ENCODE data around the gene OR6B2.

OR6B2 gene

GRCh38 chr2:240002983-240003382 lies 27.2 kb downstream of the OR6B2 start:
- Histone ChIP-seq H3K27me3 (ENCODE audit: insufficient read depth, low read length, poor library complexity, severe bottlenecking) (no peaks in the 10 kb centered on the region), H3K9me3 (ENCODE audit: insufficient read depth, low read depth, low read length) (no peaks in the 10 kb centered on the region), H3F3A (ENCODE audit: low read depth) (no peaks in the 10 kb centered on the region), H3K4me2 (ENCODE audit: low read depth, low read length, poor library complexity, severe bottlenecking) (no peak overlapping the region), H3K79me2 (ENCODE audit: insufficient read depth, low read length) (no peaks in the 10 kb centered on the region), H3K4me3 (ENCODE audit: low read length, poor library complexity, severe bottlenecking) (no peak overlapping the region), H4K20me1 (ENCODE audit: insufficient read depth, low read length, poor library complexity, severe bottlenecking) (no peaks in the 10 kb centered on the region), H2AFZ (ENCODE audit: low read length) (no peak overlapping the region), H3K36me3 (ENCODE audit: insufficient read depth, low read length) (peaks cover 80% of the 10 kb centered on the region; the same call in 1 of the 2 replicates), H3K4me1 (ENCODE audit: insufficient read depth, low read length, poor library complexity, severe bottlenecking) (no peaks in the 10 kb centered on the region), H3K9me2 (replicated peaks; ENCODE audit: low read depth, low read length) (no peaks in the 10 kb centered on the region), H3K9ac (ENCODE audit: low read depth, low read length, poor library complexity, severe bottlenecking) (no peak overlapping the region)
- no peak for TF ChIP-seq EZH2phosphoT487 (IDR thresholded peaks at IDR 0.05; ENCODE audit: borderline replicate concordance)
- no peak for TF ChIP-seq CTCF (conservative IDR thresholded peaks at IDR 0.05; ENCODE audit: low read length)

GRCh38 chr2:240000671-240001070 lies 29.6 kb downstream of the OR6B2 start:
- Histone ChIP-seq H3F3A (ENCODE audit: low read depth) (no peaks in the 10 kb centered on the region), H3K4me2 (ENCODE audit: low read depth, low read length, poor library complexity, severe bottlenecking) (no peak overlapping the region), H3K4me1 (ENCODE audit: insufficient read depth, low read length, poor library complexity, severe bottlenecking) (no peaks in the 10 kb centered on the region), H3K9ac (ENCODE audit: low read depth, low read length, poor library complexity, severe bottlenecking) (no peak overlapping the region), H3K36me3 (ENCODE audit: insufficient read depth, low read length) (peaks cover 64% of the 10 kb centered on the region; the same call in 1 of the 2 replicates), H3K9me2 (replicated peaks; ENCODE audit: low read depth, low read length) (no peaks in the 10 kb centered on the region), H3K4me3 (ENCODE audit: low read length, poor library complexity, severe bottlenecking) (no peak overlapping the region), H2AFZ (ENCODE audit: low read length) (no peak overlapping the region), H3K79me2 (ENCODE audit: insufficient read depth, low read length) (no peaks in the 10 kb centered on the region), H3K27me3 (ENCODE audit: insufficient read depth, low read length, poor library complexity, severe bottlenecking) (no peaks in the 10 kb centered on the region), H4K20me1 (ENCODE audit: insufficient read depth, low read length, poor library complexity, severe bottlenecking) (no peaks in the 10 kb centered on the region), H3K9me3 (ENCODE audit: insufficient read depth, low read depth, low read length) (no peaks in the 10 kb centered on the region)
- TF ChIP-seq EZH2phosphoT487 (IDR thresholded peaks at IDR 0.05; ENCODE audit: borderline replicate concordance) (no peak), CTCF (conservative IDR thresholded peaks at IDR 0.05; ENCODE audit: low read length) (no peak)

GRCh38 chr2:239997686-239998409 lies 32.4 kb downstream of the OR6B2 start:
- no peak overlapping the region for H3K4me2 ChIP-seq (ENCODE audit: low read depth, low read length, poor library complexity, severe bottlenecking)
- no peaks in the 10 kb centered on the region for H3K9me2 ChIP-seq (replicated peaks; ENCODE audit: low read depth, low read length)
- no peaks in the 10 kb centered on the region for H4K20me1 ChIP-seq (ENCODE audit: insufficient read depth, low read length, poor library complexity, severe bottlenecking)
- TF ChIP-seq CTCF (conservative IDR thresholded peaks at IDR 0.05; ENCODE audit: low read length) (no peak), EZH2phosphoT487 (IDR thresholded peaks at IDR 0.05; ENCODE audit: borderline replicate concordance) (no peak)
- no peaks in the 10 kb centered on the region for H3F3A ChIP-seq (ENCODE audit: low read depth)
- no peaks in the 10 kb centered on the region for H3K79me2 ChIP-seq (ENCODE audit: insufficient read depth, low read length)
- H2AFZ ChIP-seq (ENCODE audit: low read length) = no peak overlapping the region
- no peak overlapping the region for H3K4me3 ChIP-seq (ENCODE audit: low read length, poor library complexity, severe bottlenecking)
- no peak overlapping the region for H3K9ac ChIP-seq (ENCODE audit: low read depth, low read length, poor library complexity, severe bottlenecking)
- H3K36me3 ChIP-seq (ENCODE audit: insufficient read depth, low read length) = peaks cover 36% of the 10 kb centered on the region; the same call in 1 of the 2 replicates
- no peaks in the 10 kb centered on the region for H3K9me3 ChIP-seq (ENCODE audit: insufficient read depth, low read depth, low read length)
- no peaks in the 10 kb centered on the region for H3K27me3 ChIP-seq (ENCODE audit: insufficient read depth, low read length, poor library complexity, severe bottlenecking)
- H3K4me1 ChIP-seq (ENCODE audit: insufficient read depth, low read length, poor library complexity, severe bottlenecking) = no peaks in the 10 kb centered on the region
